SK-N-SH treated with all-trans-retinoic acid at 6 μM for 48 hours (cell line): ENCODE data around the gene GID4.

Source experiments
- ATAC-seq: fragments of 200-7000 bp; cut with Tn5 transposase; 3 replicates; pipeline ENCODE4 v1.9.1; 2020; ENCODE audit warnings: mild to moderate bottlenecking, moderate library complexity
- ARNTL ChIP-seq: fragments of 450-650 bp; formaldehyde crosslinking; IDR thresholded peaks from 2 replicates; pipeline ENCODE4 v1.5.0; 2020; ENCODE audit warnings: low read depth, mild to moderate bottlenecking, moderate library complexity, borderline replicate concordance
- BACH2 ChIP-seq: fragments of 250-450 bp; sonication (Bioruptor Pico); IDR thresholded peaks from 2 replicates; pipeline ENCODE4 v1.9.0; 2021; ENCODE audit warnings: mild to moderate bottlenecking, borderline replicate concordance
- CREB5 ChIP-seq: fragments of 250-450 bp; sonication (Bioruptor Pico); IDR thresholded peaks from 2 replicates; pipeline ENCODE4 v1.5.1; 2020; ENCODE audit warnings: low read depth, mild to moderate bottlenecking, moderate library complexity
- CSDC2 ChIP-seq: fragments of 250-450 bp; sonication (Bioruptor Pico); IDR thresholded peaks from 2 replicates; pipeline ENCODE4 v1.5.0; 2020; ENCODE audit warnings: mild to moderate bottlenecking, moderate library complexity
- ESRRG ChIP-seq: fragments of 250-450 bp; sonication (Bioruptor Pico); IDR thresholded peaks from 2 replicates; pipeline ENCODE4 v1.6.1; 2021; ENCODE audit warnings: mild to moderate bottlenecking
- GLIS3 ChIP-seq: fragments of 250-450 bp; sonication (Bioruptor Pico); IDR thresholded peaks from 2 replicates; pipeline ENCODE4 v1.5.0; 2020; ENCODE audit warnings: mild to moderate bottlenecking, moderate library complexity
- ISL1 ChIP-seq: fragments of 250-450 bp; sonication (Bioruptor Pico); IDR thresholded peaks from 2 replicates; pipeline ENCODE4 v2.1.2; 2022; ENCODE audit warnings: mild to moderate bottlenecking, moderate library complexity
- OSR1 ChIP-seq: fragments of 250-450 bp; sonication (Bioruptor Pico); IDR thresholded peaks from 2 replicates; pipeline ENCODE4 v1.8.0; 2022; ENCODE audit warnings: moderate library complexity, mild to moderate bottlenecking, inconsistent platforms
- PATZ1 ChIP-seq: fragments of 250-450 bp; sonication (Bioruptor Pico); IDR thresholded peaks from 2 replicates; pipeline ENCODE4 v1.8.0; 2020; ENCODE audit warnings: mild to moderate bottlenecking, moderate library complexity, borderline replicate concordance
- POU6F1 ChIP-seq: fragments of 250-450 bp; sonication (Bioruptor Pico); IDR thresholded peaks from 2 replicates; pipeline ENCODE4 v1.8.0; 2021; ENCODE audit warnings: low read depth, mild to moderate bottlenecking, moderate library complexity, borderline replicate concordance
- PPARA ChIP-seq: fragments of 250-450 bp; sonication (Bioruptor Pico); IDR thresholded peaks from 2 replicates; pipeline ENCODE4 v1.5.0; 2020; ENCODE audit warnings: mild to moderate bottlenecking, borderline replicate concordance
- SNAI2 ChIP-seq: fragments of 250-450 bp; sonication (Bioruptor Pico); IDR thresholded peaks from 2 replicates; pipeline ENCODE4 v1.5.0; 2020; ENCODE audit warnings: mild to moderate bottlenecking, moderate library complexity
- TCF4 ChIP-seq: fragments of 250-450 bp; sonication (Bioruptor Pico); IDR thresholded peaks from 2 replicates; pipeline ENCODE4 v1.8.0; 2021; ENCODE audit warnings: mild to moderate bottlenecking, moderate library complexity, borderline replicate concordance
- TOX ChIP-seq: fragments of 250-450 bp; sonication (Bioruptor Pico); IDR thresholded peaks from 2 replicates; pipeline ENCODE4 v1.8.0; 2021; ENCODE audit warnings: mild to moderate bottlenecking, moderate library complexity, borderline replicate concordance
- ZC3H10 ChIP-seq: fragments of 250-450 bp; sonication (Bioruptor Pico); IDR thresholded peaks from 2 replicates; pipeline ENCODE4 v1.5.1; 2021; ENCODE audit warnings: mild to moderate bottlenecking, moderate library complexity
- ZFP3 ChIP-seq: fragments of 250-450 bp; sonication (Bioruptor Pico); IDR thresholded peaks from 2 replicates; pipeline ENCODE4 v1.5.0; 2020; ENCODE audit warnings: mild to moderate bottlenecking, moderate library complexity
- ZFP30 ChIP-seq: fragments of 450-650 bp; formaldehyde crosslinking; IDR thresholded peaks from 2 replicates; pipeline ENCODE4 v1.5.0; 2022; ENCODE audit warnings: mild to moderate bottlenecking, moderate library complexity
- ZNF565 ChIP-seq: fragments of 450-650 bp; formaldehyde crosslinking; conservative IDR thresholded peaks from 2 replicates; pipeline ENCODE4 v1.5.0; 2020; ENCODE audit warnings: low read depth, mild to moderate bottlenecking, moderate library complexity
- ZNF70 ChIP-seq: fragments of 450-650 bp; formaldehyde crosslinking; IDR thresholded peaks from 2 replicates; pipeline ENCODE4 v1.5.0; 2020; ENCODE audit warnings: mild to moderate bottlenecking, moderate library complexity
- ZNF8 ChIP-seq: fragments of 450-650 bp; formaldehyde crosslinking; IDR thresholded peaks from 2 replicates; pipeline ENCODE4 v1.5.0; 2020; ENCODE audit warnings: mild to moderate bottlenecking, moderate library complexity
- TF ChIP-seq, protein P1 (sequence below): fragments of 250-450 bp; sonication (Bioruptor Pico); IDR thresholded peaks from 2 replicates; pipeline ENCODE4 v1.5.0; 2020; ENCODE audit warnings: mild to moderate bottlenecking, moderate library complexity
- TF ChIP-seq, protein P2 (sequence below): fragments of 250-450 bp; sonication (Bioruptor Pico); IDR thresholded peaks from 2 replicates; pipeline ENCODE4 v1.5.1; 2021; ENCODE audit warnings: mild to moderate bottlenecking, moderate library complexity

The GID4 gene

GRCh38 chr17:18014006-18014405 lies 25.2 kb upstream of the GID4 start:
- TF ChIP-seq, protein P1, sequence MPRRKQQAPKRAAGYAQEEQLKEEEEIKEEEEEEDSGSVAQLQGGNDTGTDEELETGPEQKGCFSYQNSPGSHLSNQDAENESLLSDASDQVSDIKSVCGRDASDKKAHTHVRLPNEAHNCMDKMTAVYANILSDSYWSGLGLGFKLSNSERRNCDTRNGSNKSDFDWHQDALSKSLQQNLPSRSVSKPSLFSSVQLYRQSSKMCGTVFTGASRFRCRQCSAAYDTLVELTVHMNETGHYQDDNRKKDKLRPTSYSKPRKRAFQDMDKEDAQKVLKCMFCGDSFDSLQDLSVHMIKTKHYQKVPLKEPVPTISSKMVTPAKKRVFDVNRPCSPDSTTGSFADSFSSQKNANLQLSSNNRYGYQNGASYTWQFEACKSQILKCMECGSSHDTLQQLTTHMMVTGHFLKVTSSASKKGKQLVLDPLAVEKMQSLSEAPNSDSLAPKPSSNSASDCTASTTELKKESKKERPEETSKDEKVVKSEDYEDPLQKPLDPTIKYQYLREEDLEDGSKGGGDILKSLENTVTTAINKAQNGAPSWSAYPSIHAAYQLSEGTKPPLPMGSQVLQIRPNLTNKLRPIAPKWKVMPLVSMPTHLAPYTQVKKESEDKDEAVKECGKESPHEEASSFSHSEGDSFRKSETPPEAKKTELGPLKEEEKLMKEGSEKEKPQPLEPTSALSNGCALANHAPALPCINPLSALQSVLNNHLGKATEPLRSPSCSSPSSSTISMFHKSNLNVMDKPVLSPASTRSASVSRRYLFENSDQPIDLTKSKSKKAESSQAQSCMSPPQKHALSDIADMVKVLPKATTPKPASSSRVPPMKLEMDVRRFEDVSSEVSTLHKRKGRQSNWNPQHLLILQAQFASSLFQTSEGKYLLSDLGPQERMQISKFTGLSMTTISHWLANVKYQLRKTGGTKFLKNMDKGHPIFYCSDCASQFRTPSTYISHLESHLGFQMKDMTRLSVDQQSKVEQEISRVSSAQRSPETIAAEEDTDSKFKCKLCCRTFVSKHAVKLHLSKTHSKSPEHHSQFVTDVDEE (CRISPR knock-in tag): no peak
- no peak for TF ChIP-seq ZFP3 (CRISPR knock-in tag)
- no peak for TF ChIP-seq PPARA (CRISPR knock-in tag)
- no peak for TF ChIP-seq GLIS3 (CRISPR knock-in tag)

DNA sequence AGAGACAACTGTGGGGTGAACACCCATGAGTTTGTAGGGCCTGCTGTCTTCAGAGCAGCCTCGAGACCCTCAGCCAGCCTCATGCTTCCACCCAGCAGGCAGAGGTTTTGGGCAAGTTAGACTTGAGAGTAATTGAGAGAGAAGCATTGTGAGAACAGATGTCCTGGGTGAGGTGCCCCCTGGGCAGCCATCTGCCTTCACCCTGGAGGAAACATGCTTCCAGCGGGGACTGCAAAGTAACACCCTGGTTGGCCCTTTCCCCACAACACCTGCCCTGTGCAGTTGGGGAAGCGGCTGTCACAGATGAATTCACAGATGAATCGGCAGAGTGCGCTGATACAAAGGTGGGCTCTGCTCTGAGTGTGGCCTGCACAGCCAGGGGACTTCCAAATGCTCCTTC lies 23.6 kb upstream of the GID4 start:
- TF ChIP-seq CSDC2 (CRISPR knock-in tag) (no peak), PATZ1 (CRISPR knock-in tag) (no peak), ISL1 (CRISPR knock-in tag) (no peak), ZFP30 (no peak), TOX (no peak), ZNF70 (CRISPR knock-in tag) (no peak), ZFP3 (CRISPR knock-in tag) (no peak), ESRRG (CRISPR knock-in tag) (no peak), PPARA (CRISPR knock-in tag) (no peak), BACH2 (CRISPR knock-in tag) (no peak), TCF4 (CRISPR knock-in tag) (no peak), ARNTL (no peak), GLIS3 (CRISPR knock-in tag) (no peak), CREB5 (CRISPR knock-in tag) (no peak), ZNF565 (no peak), OSR1 (no peak), SNAI2 (CRISPR knock-in tag) (no peak), ZNF8 (CRISPR knock-in tag) (no peak)
- TF ChIP-seq, protein P2, sequence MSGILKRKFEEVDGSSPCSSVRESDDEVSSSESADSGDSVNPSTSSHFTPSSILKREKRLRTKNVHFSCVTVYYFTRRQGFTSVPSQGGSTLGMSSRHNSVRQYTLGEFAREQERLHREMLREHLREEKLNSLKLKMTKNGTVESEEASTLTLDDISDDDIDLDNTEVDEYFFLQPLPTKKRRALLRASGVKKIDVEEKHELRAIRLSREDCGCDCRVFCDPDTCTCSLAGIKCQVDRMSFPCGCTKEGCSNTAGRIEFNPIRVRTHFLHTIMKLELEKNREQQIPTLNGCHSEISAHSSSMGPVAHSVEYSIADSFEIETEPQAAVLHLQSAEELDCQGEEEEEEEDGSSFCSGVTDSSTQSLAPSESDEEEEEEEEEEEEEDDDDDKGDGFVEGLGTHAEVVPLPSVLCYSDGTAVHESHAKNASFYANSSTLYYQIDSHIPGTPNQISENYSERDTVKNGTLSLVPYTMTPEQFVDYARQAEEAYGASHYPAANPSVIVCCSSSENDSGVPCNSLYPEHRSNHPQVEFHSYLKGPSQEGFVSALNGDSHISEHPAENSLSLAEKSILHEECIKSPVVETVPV (CRISPR knock-in tag): no peak
- no peak for ATAC-seq

More at GRCh38 chr17:18014006-18014405, 25.2 kb upstream of the GID4 start:
- no peak for ATAC-seq

- ATAC-seq: no peak
- TF ChIP-seq ZNF565: no peak
- no peak for TF ChIP-seq ZC3H10 (CRISPR knock-in tag)
- no peak for TF ChIP-seq OSR1
- TF ChIP-seq, protein P1 (CRISPR knock-in tag): no peak
- TF ChIP-seq ZFP3 (CRISPR knock-in tag): no peak
- no peak for TF ChIP-seq POU6F1 (CRISPR knock-in tag)
- no peak for TF ChIP-seq SNAI2 (CRISPR knock-in tag)
- no peak for TF ChIP-seq CREB5 (CRISPR knock-in tag)
- TF ChIP-seq BACH2 (CRISPR knock-in tag): no peak
- no peak for TF ChIP-seq PPARA (CRISPR knock-in tag)
Observed at GRCh38 chr17:18016426-18016825, 22.8 kb upstream of the GID4 start.
